NOMO-1 (cell line): ENCODE data around the gene DAP.

ENCODE experiments used
- DNase-seq, 2 experiments: peaks; one replicate each; lab custom pipeline; 2025; ENCODE audit not compliant: unreplicated experiment in 2 of 2; lab: John Stamatoyannopoulos, UW

DAP gene

DNA sequence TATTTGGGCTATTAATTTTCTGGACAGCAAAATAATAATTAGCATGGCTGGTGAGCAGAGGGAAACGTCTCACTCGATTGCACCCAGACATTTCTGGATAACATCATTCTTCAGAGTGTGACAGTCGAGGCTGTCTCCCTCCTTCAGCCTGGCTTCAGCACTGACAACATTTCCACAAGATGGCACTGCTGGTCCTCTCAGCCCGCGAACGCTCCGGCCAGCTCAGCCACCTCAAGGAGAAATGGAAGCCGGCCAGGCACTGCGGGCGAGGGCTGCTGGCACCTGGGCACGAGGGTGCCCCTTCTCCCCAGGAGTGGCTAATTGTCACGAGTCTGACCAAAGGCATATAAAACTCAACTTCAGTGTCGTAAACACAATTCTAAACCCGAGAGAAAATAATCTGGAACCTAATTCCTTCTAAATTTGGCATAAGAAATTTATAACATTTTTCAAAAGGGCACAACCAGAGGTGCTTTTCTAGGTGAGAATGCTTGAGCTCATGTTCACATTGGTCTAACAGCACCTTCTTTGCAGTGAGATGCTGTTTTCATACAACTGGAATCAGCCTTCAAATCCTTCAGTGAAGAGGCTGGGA lies 65.9 kb downstream of the DAP start:
- DNase-seq: peak in 1 of 2 experiments; percentile 36

DNA sequence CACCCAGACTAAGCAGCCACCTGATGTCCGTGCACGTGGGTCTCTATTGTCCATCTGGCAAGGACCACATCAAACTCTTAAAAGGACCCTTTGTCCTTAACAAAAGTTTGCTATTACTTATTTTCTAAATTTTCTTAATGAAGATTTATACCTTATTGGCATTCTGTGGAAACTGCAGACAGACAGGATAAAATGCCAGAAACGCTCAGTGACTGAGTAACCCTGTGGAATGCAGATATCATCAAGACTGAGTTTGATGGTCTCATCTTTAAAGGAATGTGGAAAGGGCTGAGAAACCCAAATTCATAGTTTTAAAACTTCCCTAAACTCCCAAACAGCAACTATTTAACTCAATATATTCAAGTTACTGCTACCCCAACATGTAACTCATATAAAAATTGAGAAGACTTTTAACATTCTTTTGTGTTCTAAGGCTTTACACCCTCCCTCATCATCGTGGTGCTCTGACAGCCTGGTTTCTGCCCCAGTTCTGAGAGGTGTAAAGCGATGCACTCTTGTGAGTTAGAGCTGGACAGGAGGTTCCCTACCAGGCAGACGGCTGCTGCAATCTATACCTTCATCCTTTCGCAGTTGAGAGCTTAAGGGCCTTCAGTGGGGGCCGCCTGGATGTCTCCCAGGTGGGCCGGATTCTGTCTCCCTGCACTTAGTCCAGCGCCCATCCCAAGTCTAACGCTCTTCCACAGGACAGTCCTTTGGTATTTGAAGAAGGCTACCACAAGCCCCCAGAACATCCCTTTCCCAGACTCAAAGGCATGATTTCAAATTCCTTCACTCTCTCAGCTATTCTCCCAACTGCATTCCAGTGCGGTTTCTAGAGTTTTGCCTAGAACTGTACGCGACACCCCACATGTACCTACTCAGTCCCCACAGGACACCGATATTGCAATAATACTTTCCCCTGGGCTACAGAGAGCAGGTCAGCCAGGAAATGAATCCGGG lies 68.9 kb downstream of the DAP start:
- no peak for DNase-seq

DNA sequence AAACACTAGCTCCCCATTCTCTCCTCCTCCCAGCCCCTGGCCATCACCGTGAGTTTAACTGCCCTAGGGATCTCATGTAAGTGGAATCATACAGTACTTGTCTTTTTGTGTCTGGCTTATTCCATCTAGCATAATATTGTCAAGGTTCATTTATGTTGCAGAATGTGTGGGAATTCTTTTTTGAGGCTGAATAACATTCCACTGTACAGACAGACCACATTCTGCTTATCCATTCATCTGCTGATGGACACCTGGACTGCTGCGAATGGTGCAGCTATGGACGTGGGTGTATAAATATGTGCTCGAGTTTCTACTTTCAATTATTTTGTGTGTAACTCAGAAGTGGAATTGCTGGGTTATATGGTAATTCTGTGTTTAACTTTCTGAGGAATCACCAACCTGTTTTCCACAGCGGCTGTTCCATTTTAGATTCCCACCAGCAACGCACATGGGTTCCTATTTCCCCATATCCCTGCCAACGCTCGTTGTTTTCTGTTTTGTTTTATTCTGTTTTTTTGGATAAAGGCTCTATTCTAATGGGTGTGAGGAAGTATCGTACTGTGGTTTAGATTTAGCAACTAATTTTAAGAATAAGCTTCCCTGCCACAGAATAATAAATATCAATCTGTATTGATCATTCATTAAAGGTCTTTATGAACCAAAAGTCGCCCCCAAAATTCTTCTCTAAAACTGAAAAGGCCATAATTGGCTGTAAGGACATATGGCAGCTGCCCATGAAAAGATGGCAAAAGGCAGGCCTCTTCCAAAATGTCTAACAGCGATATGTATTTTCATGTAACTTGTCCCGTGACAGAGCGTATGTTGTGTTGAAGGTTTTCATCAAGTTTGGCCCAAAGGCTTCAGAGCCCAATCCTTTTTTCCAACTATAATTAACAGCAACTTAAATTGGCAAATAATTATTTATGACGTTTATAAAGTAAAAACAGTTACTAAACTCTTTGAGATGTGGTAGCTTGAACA lies 70.3 kb downstream of the DAP start:
- DNase-seq: no peak

DNA sequence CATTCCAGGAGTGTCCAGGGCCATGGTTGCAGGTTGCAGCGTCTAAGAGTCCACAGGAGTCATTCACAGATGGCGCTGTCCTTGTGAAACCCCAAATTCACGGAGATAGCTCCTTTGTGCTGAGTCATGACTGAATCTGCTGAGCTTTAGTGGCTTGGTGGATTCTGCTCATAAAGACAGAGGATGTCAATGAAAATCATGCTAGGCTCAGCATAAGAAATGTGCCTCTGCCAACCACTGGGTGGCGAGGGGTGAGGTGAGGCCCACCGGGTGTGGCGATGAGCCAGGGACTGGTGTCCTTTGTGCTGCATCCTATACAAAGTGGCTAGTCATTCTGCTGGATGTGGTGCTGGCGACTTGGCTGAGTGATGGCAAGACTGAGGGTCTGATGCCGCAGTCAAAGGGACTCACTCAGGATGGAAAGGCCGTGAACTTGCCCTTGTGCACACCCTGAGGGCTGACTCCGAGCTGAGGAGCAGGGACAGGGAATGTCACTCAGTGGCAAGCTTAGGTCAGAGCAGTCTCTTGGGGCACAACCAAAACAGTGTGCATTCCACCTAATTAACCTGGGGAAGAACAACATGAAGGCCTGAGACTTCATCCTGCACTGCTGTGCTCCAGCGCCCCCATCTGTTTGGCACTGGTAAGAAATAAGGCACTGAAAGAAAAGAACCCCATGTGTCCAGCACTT lies 71.5 kb downstream of the DAP start:
- DNase-seq: peak; percentile 52 to 66

DNA sequence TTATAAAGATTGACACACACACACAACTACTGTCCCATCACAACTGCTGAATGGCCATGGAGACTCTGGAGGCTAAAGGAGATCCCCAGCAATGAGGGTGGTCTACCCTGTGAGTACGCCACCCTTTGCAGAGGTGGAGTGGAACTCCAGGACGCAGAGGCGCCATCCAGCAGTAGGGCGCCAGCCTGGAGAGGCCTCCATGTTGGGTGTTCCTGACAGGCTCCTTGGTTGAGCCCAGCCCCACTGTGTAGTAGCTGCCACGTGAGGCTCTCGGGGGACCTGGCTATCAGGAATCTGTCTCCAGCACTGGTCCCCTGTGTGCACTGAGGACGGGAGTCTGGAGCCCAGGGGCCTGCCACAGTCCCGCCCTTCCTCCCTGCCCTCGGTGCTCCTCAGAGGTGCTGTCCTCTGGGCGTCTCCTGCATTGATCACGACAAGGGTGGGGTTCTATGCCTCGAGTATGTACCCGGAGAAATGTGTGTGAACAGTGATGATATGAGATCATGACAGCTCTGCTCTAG lies 72.3 kb downstream of the DAP start:
- no peak for DNase-seq

DNA sequence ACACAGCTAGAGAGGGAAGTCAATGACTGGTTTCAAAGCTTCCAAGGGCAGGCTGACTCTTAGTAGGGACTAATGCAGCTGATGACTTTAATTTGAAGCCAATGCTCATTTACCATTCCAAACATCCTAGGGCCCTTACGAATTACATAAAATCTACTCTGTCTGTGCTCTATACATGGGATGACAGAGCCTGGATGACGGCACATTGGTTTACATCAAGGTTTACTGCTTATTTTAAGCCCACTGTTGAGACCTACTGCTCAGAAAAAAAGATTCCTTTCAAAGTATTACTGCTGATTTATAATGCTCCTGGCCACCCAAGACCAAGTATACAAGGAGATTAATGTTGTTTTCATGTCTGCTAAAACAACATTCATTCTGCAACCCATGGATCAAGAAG lies 74.1 kb downstream of the DAP start:
- DNase-seq: no peak

DNA sequence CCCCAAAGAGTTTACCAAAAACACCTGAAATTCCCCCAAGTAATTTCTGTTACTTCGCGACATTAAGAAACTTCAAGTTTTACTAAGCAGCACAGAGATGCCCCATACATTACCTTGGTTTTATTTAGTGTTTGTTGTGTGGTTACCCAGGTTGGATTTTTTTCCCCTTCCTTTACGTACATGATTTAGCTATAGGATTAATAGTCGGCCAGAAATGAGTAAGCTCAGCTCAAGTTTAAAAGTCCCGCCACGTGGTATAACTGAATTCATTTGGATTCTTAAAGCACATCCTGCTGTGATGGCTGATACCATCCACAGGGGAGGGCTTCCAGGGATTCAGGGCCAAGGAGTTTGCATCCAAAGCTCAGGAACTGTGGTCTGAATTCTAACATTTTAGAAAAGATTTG lies 75.9 kb downstream of the DAP start:
- no peak for DNase-seq

DNA sequence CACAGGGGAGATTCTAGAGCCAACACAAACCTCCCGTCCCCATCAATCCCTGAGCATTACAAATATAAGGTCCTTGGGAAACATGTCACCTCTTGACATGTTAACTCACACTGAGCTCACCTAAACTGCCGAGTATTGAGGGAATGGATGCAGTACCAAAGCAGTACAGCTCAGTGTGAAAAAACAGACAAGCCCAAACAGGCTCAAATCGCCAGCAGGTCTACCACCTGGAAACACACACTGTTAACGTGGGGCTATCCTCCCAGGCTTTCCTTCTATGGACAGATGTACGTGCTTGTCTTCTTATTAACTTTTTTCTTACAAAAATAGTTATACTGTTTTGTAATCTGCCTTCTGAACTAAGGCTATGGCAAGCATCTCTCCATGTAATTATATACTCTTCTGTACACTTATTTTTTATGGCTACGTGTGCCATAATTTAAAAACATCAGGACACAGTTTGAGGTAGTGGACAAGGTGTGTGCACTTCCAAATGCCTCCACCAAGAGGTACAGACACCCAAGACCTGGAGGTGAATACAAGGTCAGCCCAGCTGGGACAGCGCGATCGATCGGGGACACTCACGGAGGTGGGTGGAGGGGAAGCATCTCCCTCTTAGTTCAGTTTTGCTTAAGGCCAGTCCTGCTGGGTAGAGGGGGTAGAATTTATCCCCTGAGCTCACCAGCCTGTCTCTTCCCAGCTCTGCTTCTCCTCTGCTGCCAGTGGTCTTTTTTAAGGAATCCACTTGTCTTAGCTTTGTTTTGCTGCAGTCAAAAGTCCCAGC lies 76.5 kb downstream of the DAP start:
- no peak for DNase-seq

DNA sequence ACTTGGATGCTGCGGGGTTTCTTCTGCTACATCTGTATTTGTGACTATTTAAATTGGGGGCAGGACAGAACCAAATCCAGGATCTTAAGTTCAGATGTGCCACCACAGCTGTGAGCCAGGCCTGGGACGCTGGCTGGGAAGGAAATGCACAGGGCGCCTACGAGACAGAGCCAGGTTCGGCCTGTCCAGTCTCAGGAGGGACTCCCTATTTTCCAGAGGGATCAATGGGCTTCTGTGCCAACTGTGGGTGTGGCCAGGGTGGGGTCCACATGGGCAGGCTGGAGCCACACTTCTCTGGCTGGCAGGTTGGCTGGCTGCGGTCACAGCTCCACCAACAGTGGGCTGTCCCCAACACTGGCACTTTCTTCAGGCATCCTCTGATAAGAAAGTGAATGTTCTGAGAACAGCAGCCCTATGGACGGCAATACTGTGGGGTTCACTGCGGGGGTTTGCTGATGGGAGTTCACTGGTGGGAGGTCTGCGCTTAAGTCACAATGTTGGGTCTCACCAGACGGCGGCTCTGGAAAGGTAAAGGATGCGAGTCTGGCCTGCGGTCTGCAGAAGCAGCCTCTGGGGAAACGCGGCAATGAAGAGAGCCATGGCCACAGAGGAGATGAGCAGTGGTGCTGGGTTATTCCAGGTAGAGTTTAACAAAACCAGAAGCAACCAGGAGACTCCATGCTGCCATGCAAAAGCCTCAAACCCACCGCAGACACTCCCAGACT lies 78.1 kb downstream of the DAP start:
- no peak for DNase-seq

DNA sequence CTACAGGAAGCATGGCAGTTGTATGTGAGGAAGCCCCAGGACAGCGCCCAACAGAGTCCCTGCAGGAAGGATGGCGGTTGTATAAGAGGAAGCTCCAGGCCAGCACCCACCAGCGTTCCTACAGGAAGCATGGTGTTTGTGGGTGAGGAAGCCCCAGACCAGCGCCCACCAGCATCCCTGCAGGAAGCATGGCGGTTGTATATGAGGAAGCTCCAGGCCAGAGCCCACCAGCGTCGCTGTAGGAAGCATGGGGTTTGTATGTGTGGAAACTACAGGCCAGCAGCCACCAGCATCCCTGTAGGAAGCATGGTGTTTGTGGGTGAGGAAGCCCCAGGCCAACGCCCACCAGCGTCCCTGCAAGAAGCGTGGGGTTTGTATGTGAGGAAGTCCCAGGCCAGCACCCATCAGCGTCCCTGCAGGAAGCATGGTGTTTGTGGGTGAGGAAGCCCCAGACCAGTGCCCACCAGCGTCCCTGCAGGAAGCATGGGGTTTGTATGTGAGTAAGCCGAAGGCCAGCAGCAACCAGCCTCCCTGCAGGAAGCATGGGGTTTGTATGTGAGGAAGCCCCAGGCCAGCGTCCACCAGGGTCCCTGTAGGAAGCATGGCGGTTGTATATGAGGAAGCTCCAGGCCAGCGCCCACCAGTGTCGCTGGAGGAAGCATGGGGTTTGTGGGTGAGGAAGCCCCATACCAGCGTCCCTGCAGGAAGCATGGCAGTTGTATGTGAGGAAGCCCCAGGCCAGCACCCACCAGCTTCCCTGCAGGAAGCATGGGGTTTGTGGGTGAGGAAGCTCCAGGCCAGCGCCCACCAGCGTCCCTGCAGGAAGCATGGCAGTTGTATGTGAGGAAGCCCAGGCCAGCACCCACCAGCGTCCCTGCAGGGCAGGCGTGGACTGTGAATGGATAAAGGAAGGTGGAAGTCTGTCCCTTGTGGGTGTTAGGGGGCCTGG lies 79.0 kb downstream of the DAP start:
- no peak for DNase-seq

DNA sequence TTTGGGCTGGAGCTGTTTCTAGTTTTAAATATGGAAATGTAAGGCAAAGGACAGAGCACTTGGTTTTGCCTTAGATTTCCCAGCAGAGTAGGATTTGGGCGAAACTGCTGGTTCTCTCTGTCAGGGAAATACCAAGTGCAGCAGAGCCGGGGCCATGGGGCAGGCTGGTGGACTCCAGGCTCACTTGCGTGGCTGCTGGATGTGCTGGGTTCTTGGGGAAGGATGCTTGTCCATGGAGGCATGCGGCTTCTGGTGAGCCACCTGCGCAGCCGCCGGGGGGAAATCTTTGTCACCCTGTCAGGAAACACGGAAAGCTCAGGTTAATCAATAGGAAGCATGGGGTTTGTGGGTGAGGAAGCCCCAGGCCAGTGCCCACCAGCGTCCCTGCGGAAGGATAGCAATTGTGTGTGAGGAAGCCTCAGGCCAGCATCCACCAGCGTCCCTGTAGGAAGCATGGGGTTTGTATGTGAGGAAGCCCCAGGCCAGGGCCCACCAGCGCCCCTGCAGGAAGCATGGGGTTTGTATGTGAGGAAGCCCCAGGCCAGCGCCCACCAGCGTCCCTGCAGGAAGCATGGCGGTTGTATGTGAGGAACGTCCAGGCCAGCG lies 80.1 kb downstream of the DAP start:
- no peak for DNase-seq

DNA sequence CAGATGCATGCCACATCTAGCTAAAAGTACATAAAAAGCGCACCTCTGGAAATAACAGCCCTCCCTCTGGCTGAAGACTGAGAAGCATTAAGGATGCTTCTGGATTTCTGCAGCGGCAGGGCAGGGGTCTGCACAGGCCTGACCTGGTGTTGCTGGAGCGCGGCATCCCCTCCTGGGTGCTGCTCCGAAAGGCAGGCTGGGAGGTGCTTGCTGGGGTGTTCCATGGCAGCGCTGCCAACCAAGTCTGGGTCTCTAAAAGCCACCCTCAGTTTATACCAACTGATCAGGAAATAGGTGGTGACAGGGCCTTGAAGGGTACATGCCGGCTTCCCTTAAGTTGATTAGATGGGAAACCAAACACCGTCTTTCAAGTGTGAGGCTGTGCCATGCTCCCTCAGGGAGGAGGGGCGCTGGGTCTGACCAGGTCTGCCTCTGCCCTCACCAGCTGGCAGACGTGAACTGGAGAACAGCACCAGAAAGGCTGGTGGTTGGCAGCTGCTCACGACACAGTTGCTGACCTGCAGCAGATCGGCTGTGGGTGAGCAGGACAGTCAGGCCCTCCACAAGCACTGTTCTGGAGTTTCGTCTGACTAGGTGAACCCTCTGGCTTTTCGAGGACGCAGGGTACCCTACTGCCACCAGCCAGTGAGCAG lies 81.6 kb downstream of the DAP start:
- no peak for DNase-seq

DNA sequence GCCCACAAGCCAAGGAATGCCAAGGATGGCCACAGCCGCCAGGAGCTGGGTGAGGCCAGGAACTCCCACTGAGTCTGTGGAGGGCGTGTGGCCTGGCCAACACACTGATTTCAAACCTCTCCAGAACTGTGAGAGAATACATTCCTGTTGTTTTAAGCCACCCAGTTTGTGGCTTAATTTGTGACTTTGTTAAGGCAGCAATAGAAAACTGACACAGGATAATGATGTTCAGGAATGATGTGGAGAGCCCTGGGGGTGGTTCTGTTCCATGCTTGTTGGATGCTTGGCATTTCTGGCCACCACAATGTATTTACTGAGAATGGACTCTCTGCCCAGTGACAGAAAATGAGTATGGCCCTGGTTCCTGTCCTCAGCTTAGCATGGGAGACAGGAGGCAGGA lies 82.8 kb downstream of the DAP start:
- no peak for DNase-seq

DNA sequence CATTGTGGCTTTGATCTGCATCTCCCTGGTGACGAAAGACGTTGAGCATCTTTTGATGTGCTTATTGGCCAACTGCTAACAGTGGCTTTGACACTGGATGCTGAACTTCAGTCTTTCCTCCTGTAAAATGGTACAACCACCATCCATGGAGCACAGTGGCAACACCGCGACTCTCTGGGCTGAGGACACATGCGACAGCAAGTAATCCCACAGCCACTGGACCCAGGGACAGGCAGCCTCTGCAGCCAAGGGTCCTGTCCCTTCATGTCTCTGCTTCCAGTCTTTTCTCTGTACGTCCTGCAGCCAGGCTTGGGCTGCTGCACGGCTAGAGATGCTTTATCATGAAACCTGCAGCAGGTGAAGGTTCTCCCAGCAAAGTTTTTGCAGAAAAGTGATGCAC lies 83.5 kb downstream of the DAP start:
- no peak for DNase-seq

DNA sequence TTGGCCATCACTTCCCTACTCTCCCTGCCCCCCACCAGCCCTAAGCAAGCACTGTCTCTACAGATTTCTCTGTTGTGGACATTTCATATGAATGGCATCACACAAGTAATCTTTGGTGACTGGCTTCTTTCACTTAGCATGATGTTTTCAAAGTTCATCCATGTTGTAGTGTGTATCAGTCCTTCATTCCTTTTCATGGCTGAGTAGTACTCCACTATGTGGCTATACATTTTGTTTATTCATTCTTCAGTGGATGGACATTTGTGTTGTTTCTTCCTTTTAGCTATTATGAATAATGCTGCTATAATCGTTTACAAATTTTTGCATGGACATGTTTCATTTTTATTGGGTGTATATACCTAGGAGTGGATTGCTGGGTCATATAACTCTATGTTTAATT lies 84.1 kb downstream of the DAP start:
- no peak for DNase-seq

DNA sequence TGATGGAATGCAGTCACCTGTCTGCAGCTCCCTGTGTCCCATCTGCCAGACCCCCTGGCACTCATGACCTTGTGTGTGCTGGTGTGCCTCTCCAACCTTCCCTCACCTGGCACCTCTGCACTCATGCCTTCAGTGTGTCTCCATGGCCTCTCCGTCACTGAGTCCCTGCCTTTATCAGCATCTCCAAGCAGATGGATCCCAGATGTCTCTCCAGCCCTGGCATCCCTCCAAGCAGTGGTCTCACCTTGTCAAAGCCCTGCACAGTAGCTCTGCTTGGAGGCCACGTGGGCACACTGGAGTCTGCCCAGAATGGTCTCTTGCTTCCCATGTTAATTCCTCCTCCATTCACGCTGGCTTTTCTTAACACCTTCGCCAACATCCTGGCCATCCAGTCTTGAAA lies 84.8 kb downstream of the DAP start:
- no peak for DNase-seq

DNA sequence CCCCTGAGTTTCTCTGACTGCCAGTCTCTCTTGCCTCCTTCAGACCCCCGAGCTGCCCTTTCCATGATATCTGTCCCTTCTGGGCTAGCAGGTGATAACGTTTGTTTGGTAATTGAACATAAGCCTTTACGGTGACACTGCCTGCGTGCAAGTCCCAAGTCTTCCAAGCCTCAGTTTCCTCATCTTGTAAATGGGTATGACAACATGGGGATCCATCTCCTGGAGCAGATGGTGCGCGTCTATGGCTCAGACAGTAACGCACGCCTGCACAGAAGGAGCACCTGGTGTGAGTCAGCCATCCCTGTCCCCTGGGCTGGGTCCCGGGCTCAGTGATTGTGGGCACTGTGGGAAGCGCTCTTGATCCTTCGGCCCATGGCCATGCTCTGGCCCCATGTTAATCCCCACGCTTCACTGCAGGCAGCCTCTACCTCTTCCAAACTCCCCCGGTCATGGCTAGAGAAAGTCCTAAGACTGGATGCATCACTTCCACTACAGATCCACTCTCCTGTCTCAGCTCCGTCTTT lies 85.8 kb downstream of the DAP start:
- DNase-seq: no peak
